Right atrium auricular region (tissue), 2 donors: ENCODE measurements around the gene POLL. TPM values are rescaled to one million over a fixed set of nuclear protein-coding genes. Genes with fewer than 3 reads are reported as not detected.
A peak's percentile ranks its signal among the peaks of the same experiment; 100 is the strongest.
"Not testable (repeated sequence)": the region's sequence is repeated elsewhere in the genome, so short reads cannot be mapped to it uniquely, and the experiment has no call there.

Experiments used
- DNase-seq: peaks from one replicate; pipeline ENCODE4 v3.0.0-alpha.2; 2019; ENCODE audit warnings: low spot score
- H3K27ac ChIP-seq, 2 donors: fragments of 200-600 bp; sonication (generic); 1 replicate in 1 of 2; 2 replicates in 1 of 2; pipeline ENCODE4 v1.5.1; 2016 to 2019
- H3K27me3 ChIP-seq, 2 donors: fragments of 200-600 bp; sonication (generic); one replicate each; pipeline versions ENCODE4 v1.5.1 to v1.6.0; 2017 to 2019
- H3K36me3 ChIP-seq: fragments of 200-600 bp; sonication (generic); one replicate; pipeline ENCODE4 v1.5.1; 2016
- H3K4me1 ChIP-seq, 2 donors: fragments of 200-600 bp; sonication (generic); one replicate each; pipeline versions ENCODE4 v1.5.1 to v1.6.0; 2017 to 2019
- H3K4me3 ChIP-seq, 2 donors: fragments of 200-600 bp; sonication (generic); 1 replicate in 1 of 2; 2 replicates in 1 of 2; pipeline ENCODE4 v1.5.1; 2017 to 2019; ENCODE audit warnings: mild to moderate bottlenecking in 1 of 2, moderate library complexity in 1 of 2
- H3K9me3 ChIP-seq, 2 donors: fragments of 200-600 bp; sonication (generic); one replicate each; pipeline ENCODE4 v1.5.1; 2019
- total RNA-seq, 2 donors: library from RNA; depleted of rRNA; stranded (reverse); fragments of >200 nt; gene quantifications; one replicate each; pipeline ENCODE4 v1.1.0, GENCODE V29; 2016
- TF ChIP-seq, protein P1 (sequence below), 2 donors: fragments of 200-600 bp; sonication (generic); IDR thresholded peaks; one replicate each; pipeline ENCODE4 v1.5.1; 2019; ENCODE audit warnings: antibody characterized with exemption in 2 of 2

Gene POLL
- total RNA-seq: 10 to 100 TPM; 13.0 to 25.5 TPM

DNA sequence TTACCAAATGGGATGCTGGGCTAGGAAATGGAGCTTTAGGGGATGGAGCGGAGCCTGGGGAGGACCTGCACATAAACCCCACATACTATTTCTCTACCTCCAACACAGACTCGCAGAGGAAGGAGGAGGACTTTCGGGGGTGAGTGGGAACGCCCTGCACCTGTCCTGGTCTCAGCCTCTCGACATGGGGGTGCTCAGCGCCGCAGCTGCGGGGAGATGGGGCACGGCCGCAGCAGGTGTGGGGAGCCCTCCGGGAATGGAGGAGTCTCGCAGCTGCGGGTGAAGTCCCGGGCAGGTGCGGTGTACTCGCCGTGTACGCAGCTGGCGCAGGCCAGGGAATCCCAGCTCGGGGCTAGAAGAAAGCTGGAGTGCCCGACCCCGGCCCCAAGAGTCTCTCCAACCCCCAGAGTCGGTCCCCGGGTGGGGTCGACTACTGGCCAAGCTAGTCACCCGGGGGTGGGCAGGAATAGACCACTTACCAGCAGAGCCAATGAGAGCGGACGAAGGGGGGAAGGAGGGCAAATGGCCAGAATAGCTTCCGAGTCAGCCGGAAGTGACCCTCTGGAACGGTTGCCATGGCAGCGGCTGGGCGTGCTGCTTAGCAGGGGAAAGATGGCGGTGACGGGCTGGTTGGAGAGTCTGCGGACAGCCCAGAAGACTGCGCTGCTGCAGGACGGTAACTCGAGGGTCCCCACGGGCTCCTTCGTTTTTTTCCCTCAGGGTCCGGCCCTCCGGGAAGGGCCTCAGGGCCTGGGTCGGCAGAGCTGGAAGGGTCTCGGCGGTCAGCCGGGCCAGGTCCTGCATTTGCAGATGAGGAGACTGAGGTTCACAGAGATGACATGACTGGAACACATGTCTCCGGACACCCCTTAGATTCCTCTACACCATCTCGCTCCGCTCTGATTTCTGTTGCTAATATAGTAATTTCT is at the start of gene POLL, which contains the start of gene DPCD:
POLL (minus strand) TSS at position 533 of the 929 bp plus-strand sequence. CDS start 897 bp downstream, outside the sequence.
DPCD (plus strand) TSS at position 597 of the 929 bp plus-strand sequence; CDS start at position 613, 16 bp downstream.
- Histone ChIP-seq H3K9me3 (no peaks in the 10 kb centered on the region), H3K27me3 (no peaks in the 10 kb centered on the region), H3K27ac (peak within 1 kb of the TSS; percentile 65 to 79), H3K36me3 (peaks cover 18% of the 10 kb centered on the region), H3K4me3 (peak within 1 kb of the TSS; percentile 86 to 91), H3K4me1 (peaks cover 0 to 23% of the 10 kb centered on the region in 2 donors)
- DNase-seq: peak; percentile 98
- TF ChIP-seq, protein P1, sequence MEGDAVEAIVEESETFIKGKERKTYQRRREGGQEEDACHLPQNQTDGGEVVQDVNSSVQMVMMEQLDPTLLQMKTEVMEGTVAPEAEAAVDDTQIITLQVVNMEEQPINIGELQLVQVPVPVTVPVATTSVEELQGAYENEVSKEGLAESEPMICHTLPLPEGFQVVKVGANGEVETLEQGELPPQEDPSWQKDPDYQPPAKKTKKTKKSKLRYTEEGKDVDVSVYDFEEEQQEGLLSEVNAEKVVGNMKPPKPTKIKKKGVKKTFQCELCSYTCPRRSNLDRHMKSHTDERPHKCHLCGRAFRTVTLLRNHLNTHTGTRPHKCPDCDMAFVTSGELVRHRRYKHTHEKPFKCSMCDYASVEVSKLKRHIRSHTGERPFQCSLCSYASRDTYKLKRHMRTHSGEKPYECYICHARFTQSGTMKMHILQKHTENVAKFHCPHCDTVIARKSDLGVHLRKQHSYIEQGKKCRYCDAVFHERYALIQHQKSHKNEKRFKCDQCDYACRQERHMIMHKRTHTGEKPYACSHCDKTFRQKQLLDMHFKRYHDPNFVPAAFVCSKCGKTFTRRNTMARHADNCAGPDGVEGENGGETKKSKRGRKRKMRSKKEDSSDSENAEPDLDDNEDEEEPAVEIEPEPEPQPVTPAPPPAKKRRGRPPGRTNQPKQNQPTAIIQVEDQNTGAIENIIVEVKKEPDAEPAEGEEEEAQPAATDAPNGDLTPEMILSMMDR (IDR thresholded peaks at IDR 0.05): no peak

GRCh38 chr10:101633510-101633909 is 45.5 kb upstream of the POLL start:
- DNase-seq, H3K27me3 ChIP-seq, H3K36me3 ChIP-seq, H3K27ac ChIP-seq, H3K4me3 ChIP-seq, H3K9me3 ChIP-seq: not testable (repeated sequence)
- H3K4me1 ChIP-seq: peaks cover 0 to 13% of the 10 kb centered on the region in 2 donors

GRCh38 chr10:101631821-101632475 is 43.9 kb upstream of the POLL start:
- no peak for DNase-seq
- Histone ChIP-seq H3K27me3 (no peaks in the 10 kb centered on the region), H3K36me3 (no peaks in the 10 kb centered on the region), H3K4me3 (no peak overlapping the region), H3K9me3 (no peaks in the 10 kb centered on the region), H3K27ac (no peak overlapping the region), H3K4me1 (peaks cover 0 to 13% of the 10 kb centered on the region in 2 donors)
- TF ChIP-seq, protein P1 (IDR thresholded peaks at IDR 0.05): no peak

DNA sequence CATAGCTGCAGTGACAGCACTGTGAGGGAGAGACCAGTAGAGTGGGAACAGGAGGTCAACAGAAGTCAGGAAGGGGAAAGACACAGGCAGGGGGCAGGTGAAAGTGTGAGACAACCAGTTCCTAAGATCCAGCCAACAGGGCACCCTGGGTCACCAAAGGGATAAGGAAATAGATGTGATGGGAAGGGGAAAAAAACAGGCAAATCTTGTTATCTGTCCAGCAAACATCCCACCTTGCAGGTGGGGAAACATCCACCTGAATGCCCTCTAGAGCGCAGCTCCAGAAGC is 42.5 kb upstream of the POLL start:
- no peak for DNase-seq
- TF ChIP-seq, protein P1 (IDR thresholded peaks at IDR 0.05): no peak
- Histone ChIP-seq H3K27ac (no peak overlapping the region), H3K4me3 (no peak overlapping the region), H3K36me3 (no peaks in the 10 kb centered on the region), H3K4me1 (peaks cover 0 to 23% of the 10 kb centered on the region in 2 donors), H3K9me3 (no peaks in the 10 kb centered on the region), H3K27me3 (no peaks in the 10 kb centered on the region)

DNA sequence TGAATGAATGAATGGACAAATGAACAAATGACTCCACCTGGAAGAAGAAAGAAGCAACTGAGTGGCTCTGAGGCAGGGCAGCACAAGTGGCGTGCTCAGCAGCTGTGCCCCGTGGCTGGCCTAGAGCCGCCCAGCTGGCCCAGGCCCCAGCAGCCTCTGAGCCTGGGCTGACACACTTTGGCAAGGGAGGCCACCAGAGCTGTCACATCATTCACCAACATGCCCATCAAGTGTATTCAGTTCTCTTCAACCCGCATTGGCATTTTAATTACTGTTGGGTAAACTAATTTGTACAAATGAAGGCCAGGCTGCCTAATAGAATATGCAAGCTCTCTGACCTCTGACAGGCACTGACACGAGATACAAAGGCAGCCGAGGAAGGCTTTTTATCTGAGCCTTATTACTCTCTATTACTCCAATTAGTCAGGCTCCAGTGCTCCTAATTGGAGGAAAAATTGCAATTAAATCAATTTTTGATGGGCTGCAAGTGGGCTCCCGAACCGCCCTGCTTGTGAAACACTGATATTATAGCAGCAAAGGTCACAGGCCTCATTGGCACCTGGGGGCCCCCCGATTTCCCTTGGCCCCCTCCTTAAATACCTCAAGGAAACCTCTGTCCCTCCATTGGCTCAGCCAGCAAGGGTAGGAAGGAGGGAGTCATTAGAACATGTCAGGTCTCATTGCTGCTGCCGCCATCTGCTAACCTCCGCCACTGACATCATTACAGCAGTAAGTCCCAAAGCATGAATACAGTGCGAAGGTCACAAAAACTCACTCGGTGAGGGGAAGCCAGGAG is 42.0 kb upstream of the POLL start:
- Histone ChIP-seq H3K27ac (no peak overlapping the region), H3K4me1 (peaks cover 0 to 23% of the 10 kb centered on the region in 2 donors), H3K9me3 (no peaks in the 10 kb centered on the region), H3K4me3 (no peak overlapping the region), H3K27me3 (no peaks in the 10 kb centered on the region), H3K36me3 (no peaks in the 10 kb centered on the region)
- no peak for DNase-seq
- TF ChIP-seq, protein P1 (IDR thresholded peaks at IDR 0.05): no peak
